GM12874 (cell line): ENCODE data around the gene COL18A1.

Experiments used
- TF ChIP-seq, protein P1 (sequence below): IDR thresholded peaks from 2 replicates; pipeline ENCODE4 v1.5.1; 2011; ENCODE audit warnings: low read depth, mild to moderate bottlenecking, control low read depth, low read length, moderate library complexity; ENCODE audit not compliant: insufficient read depth

The COL18A1 gene

GRCh38 chr21:45504516-45505415 lies 99.8 kb downstream of the COL18A1 start:
- TF ChIP-seq, protein P1, sequence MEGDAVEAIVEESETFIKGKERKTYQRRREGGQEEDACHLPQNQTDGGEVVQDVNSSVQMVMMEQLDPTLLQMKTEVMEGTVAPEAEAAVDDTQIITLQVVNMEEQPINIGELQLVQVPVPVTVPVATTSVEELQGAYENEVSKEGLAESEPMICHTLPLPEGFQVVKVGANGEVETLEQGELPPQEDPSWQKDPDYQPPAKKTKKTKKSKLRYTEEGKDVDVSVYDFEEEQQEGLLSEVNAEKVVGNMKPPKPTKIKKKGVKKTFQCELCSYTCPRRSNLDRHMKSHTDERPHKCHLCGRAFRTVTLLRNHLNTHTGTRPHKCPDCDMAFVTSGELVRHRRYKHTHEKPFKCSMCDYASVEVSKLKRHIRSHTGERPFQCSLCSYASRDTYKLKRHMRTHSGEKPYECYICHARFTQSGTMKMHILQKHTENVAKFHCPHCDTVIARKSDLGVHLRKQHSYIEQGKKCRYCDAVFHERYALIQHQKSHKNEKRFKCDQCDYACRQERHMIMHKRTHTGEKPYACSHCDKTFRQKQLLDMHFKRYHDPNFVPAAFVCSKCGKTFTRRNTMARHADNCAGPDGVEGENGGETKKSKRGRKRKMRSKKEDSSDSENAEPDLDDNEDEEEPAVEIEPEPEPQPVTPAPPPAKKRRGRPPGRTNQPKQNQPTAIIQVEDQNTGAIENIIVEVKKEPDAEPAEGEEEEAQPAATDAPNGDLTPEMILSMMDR, result no peak

DNA sequence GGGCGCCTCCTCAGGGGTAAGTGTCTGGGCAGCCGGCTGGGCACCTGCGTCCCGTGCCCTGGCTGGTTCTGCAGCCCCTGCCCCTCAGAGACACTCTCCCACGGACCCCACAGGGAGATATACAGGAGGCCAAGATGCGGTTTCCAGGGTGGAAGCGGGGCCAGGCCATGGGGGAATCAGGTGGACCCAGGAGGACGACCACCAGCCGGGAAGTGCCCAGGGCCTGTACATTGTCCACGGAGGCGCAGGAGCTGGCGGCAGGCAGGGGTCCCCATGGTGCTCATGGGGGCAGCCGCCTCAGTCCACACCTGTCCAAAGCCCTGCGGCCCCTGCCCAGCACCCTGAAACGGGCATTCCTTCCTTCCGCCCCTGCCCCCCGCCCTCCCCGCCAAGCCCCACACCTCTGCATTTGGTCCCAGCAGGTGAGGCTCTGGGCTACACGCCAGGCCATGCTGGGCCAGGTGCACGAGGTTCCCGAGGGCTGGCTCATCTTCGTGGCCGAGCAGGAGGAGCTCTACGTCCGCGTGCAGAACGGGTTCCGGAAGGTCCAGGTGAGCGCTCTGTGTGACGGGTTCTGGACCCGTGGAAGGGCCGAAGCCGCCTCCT lies 100.6 kb downstream of the COL18A1 start:
- TF ChIP-seq, protein P1, result no peak

DNA sequence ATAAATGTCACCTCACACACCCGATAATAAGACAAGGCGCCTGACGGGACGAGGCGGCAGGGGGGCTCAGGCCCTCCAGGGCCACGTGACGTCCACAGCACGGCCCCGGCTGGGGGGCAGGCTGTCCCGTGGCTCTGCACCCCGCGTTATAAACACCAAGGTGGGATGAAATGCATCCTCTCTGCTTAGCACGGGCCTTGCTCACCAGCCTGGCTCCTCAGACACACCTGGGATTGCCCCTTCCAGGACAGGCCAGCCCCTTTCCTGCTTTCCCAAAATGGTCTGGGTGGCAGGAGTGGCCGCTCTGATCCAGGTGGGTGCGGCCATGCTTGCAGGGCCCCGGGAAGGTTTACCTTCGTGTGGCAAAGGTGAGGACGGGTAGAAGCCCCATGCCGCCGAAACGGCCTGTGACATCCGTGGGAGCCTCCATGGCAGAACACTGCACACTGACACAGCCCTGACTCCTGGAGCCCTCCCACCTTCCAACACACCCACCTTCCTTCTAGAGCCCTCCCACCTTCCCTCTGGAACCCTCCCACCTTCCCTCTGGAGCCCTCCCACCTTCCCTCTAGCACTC lies 101.4 kb downstream of the COL18A1 start:
- TF ChIP-seq, protein P1, result no peak

DNA sequence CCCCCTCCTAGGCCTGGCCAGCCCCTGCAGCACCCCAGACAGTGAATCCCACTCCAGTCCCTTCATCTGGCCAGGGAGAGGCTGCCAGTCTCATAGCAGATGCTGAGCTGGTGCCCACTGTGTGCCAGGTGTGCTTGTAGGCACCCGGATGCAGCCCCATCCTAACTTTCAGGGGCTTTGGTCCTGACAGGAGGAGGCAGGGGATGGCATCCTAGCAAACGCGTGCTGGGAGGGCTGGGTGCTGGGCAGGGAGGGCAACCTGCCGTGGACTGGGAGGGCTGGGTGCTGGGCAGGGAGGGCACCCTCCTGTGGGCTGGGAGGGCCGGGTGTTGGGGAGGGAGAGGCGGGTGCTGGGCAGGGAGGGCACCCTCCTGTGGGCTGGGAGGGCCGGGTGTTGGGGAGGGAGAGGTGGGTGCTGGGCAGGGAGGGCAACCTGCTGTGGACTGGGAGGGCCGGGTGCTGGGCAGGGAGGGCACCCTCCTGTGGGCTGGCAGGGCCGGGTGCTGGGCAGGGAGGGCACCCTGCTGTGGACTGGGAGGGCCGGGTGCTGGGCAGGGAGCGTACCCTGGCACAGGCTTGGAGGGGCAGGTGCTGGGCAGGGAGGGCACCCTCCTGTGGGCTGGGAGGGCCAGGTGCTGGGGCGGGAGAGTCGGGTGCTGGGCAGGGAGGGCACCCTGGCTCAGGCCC lies 102.0 kb downstream of the COL18A1 start:
- TF ChIP-seq, protein P1, result no peak

DNA sequence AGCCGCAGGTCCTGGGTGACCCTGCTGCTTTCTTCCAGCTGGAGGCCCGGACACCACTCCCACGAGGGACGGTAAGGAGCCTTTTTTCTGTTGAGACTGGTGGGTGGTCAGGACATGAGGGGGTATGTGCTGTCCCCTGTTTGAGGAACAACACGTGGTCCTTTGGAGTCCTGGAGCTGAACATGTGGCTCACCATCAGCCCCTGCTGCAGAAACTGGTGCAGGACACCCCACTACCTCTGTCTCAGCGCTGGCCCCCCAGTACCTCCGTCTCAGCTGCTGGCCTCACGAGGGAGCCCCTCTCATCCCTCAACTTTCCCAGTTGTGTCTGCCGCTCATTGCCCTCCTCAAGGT lies 102.5 kb downstream of the COL18A1 start:
- TF ChIP-seq, protein P1, result no peak

DNA sequence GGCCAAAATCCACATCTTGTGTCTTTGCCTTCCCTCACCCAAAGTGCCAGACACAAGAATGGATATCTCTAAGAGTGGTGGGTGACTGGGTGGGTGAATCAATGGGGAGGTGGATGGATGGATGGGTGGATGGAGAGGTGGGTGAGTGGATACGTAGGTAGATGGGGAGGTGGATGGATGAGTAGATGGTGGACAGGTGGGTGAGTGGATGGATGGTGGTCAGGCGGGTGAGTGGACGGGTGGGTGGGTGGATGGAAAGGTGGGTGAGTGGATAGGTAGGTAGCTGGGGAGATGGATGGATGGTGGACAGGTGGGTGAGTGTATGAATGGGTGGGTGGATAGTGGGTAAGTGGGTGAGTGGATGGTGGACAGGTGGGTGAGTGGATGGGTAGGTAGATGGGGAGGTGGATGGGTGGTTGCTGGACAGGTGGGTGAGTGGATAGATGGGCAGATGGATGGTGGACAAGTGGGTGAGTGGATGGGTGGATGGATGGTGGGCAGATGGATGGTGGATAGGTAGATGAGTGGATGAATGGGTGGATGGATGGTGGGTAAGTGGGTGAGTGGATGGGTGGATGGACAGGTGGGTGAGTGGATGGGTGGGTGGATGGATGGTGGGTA lies 103.0 kb downstream of the COL18A1 start:
- TF ChIP-seq, protein P1, result no peak
